Epidermal melanocyte (primary cell): ENCODE measurements around the gene LRRC72.
"Not testable (repeated sequence)": the region's sequence is repeated elsewhere in the genome, so short reads cannot be mapped to it uniquely, and the experiment has no call there.

Source experiments
- DNase-seq: peaks from one replicate; pipeline ENCODE4 v3.0.0; 2011; ENCODE audit warnings: low spot score; ENCODE audit not compliant: insufficient read length

The LRRC72 gene

GRCh38 chr7:16528520-16528919, 1.9 kb downstream of the LRRC72 start:
- no peak for DNase-seq

- no peak for DNase-seq
Observed at GRCh38 chr7:16529697-16530096, 3.1 kb downstream of the LRRC72 start.

GRCh38 chr7:16531707-16532106, 5.1 kb downstream of the LRRC72 start:
- no peak for DNase-seq

GRCh38 chr7:16532272-16532671, 5.6 kb downstream of the LRRC72 start:
- no peak for DNase-seq

- no peak for DNase-seq
Observed at GRCh38 chr7:16535500-16535899, 8.9 kb downstream of the LRRC72 start.

- DNase-seq, result not testable (repeated sequence)
Observed at GRCh38 chr7:16540559-16540958, 13.9 kb downstream of the LRRC72 start.

GRCh38 chr7:16542401-16542800, 15.8 kb downstream of the LRRC72 start:
- DNase-seq, result no peak

- DNase-seq, result no peak
Observed at GRCh38 chr7:16543456-16543855, 16.8 kb downstream of the LRRC72 start.

GRCh38 chr7:16546921-16547505, 20.4 kb downstream of the LRRC72 start:
- DNase-seq, result no peak

GRCh38 chr7:16548428-16548827, 21.8 kb downstream of the LRRC72 start:
- DNase-seq, result no peak

- no peak for DNase-seq
Observed at GRCh38 chr7:16550671-16551070, 24.0 kb downstream of the LRRC72 start.

- no peak for DNase-seq
Observed at GRCh38 chr7:16554518-16555236, 28.1 kb downstream of the LRRC72 start.

- DNase-seq, result no peak
Observed at GRCh38 chr7:16556359-16556758, 29.7 kb downstream of the LRRC72 start.

- no peak for DNase-seq
Observed at GRCh38 chr7:16558761-16559302, 32.2 kb downstream of the LRRC72 start.

GRCh38 chr7:16559497-16560179, 33.0 kb downstream of the LRRC72 start:
- no peak for DNase-seq

- DNase-seq, result no peak
Observed at GRCh38 chr7:16561943-16562342, 35.3 kb downstream of the LRRC72 start.

- DNase-seq, result no peak
Observed at GRCh38 chr7:16562456-16563220, 36.0 kb downstream of the LRRC72 start.

- no peak for DNase-seq
Observed at GRCh38 chr7:16563281-16564022, 36.8 kb downstream of the LRRC72 start.

- no peak for DNase-seq
Observed at GRCh38 chr7:16564023-16564380, 37.4 kb downstream of the LRRC72 start.

GRCh38 chr7:16564909-16565426, 38.3 kb downstream of the LRRC72 start:
- DNase-seq, result peak; percentile 46

- DNase-seq, result no peak
Observed at GRCh38 chr7:16571941-16572340, 45.3 kb downstream of the LRRC72 start.
